ENCODE measurements around the gene CHMP4A. TPM values are rescaled to one million over a fixed set of nuclear protein-coding genes. Genes with fewer than 3 reads are reported as not detected.

CHMP4A gene
- total RNA-seq, 1 donor from 2014 or later: 34.3 TPM

DNA sequence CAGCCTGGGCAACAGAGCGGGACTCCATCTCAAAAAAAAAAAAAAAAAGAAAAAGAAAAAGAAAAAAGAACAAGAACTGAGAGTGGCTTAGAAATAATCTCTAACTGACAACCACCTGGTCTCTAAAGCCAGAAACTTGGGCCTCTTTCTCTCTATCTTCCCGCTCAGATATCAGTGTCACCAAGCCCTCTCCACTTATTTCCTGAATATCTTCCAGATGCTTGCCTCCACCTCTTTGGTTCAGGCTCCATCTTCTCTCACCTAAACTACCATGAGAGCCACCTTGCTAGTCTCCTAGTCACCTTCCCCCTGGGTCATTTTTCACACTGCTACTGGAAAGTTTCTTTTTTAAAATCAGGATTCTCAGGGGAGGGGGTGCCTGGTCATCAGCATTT, 16.2 kb downstream of the CHMP4A start:
- H3K4me3 Mint-ChIP-seq (ENCODE audit: unreplicated experiment): peak overlapping the region; percentile 83
- H3K27me3 Mint-ChIP-seq (ENCODE audit: unreplicated experiment): peaks cover 21% of the 10 kb centered on the region

DNA sequence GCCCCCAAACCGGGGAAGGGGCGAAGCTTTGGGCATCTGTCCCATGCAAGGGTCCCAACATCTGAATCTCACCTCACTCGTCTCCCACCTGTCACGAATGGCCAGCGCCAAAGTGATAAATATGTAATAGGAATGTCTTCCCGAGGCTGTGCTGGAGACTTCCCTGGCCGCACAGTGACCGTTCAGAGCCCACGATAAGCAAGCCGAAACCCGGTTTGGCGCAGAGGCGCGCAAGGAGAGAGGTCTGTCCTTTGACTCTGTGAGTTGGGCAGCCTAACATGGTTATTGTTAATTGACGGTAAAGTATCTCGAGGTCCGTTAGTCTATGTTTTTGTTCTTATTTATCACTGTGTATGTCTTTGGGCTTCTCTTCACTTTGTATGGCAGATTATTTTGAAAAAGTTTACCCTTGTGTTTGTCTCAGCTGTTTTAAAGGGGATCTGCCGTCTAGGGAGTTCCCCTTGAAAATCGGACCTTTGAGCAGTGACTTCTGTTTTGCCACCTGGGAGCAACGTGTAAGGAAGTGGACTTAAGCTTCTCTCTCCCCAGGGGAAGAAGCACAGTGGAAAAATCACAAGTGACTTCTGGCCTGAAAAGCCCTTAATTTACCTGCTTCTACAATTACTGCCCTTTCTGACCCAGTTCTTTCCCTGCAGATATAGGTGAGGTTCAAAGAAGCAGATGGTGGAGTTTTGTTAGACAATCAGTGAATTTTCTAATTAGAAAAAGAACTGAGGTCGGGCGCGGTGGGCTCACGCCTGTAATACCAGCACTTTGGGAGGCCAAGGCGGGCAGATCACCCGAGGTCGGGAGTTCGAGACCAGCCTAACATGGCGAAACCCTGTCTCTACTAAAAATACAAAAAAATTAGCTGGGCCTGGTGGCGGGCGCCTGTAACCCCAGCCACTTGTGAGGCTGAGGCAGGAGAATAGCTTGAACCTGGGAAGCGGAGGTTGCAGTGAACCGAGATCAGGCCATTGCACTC, 16.9 kb downstream of the CHMP4A start:
- H3K9me3 Mint-ChIP-seq (ENCODE audit: unreplicated experiment): no peaks in the 10 kb centered on the region
- peak overlapping the region; percentile 98 for H3K27ac Mint-ChIP-seq (ENCODE audit: unreplicated experiment)
- H3K27me3 Mint-ChIP-seq (ENCODE audit: unreplicated experiment): peaks cover 21% of the 10 kb centered on the region
- DNase-seq (ENCODE audit: low spot score): no peak
- peaks cover 35% of the 10 kb centered on the region for H3K36me3 Mint-ChIP-seq (ENCODE audit: low read depth, unreplicated experiment)
- TF ChIP-seq, protein P1, sequence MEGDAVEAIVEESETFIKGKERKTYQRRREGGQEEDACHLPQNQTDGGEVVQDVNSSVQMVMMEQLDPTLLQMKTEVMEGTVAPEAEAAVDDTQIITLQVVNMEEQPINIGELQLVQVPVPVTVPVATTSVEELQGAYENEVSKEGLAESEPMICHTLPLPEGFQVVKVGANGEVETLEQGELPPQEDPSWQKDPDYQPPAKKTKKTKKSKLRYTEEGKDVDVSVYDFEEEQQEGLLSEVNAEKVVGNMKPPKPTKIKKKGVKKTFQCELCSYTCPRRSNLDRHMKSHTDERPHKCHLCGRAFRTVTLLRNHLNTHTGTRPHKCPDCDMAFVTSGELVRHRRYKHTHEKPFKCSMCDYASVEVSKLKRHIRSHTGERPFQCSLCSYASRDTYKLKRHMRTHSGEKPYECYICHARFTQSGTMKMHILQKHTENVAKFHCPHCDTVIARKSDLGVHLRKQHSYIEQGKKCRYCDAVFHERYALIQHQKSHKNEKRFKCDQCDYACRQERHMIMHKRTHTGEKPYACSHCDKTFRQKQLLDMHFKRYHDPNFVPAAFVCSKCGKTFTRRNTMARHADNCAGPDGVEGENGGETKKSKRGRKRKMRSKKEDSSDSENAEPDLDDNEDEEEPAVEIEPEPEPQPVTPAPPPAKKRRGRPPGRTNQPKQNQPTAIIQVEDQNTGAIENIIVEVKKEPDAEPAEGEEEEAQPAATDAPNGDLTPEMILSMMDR (IDR thresholded peaks at IDR 0.05; ENCODE audit: unreplicated experiment): no peak
- H3K4me1 Mint-ChIP-seq (ENCODE audit: unreplicated experiment): peaks cover 24% of the 10 kb centered on the region
- H3K4me3 Mint-ChIP-seq (ENCODE audit: unreplicated experiment): peak overlapping the region; percentile 97

More for the DNA sequence above, 16.2 kb downstream of the CHMP4A start:
- peak overlapping the region; percentile 82 for H3K27ac Mint-ChIP-seq (ENCODE audit: unreplicated experiment)
- H3K9me3 Mint-ChIP-seq (ENCODE audit: unreplicated experiment): no peaks in the 10 kb centered on the region
- H3K36me3 Mint-ChIP-seq (ENCODE audit: low read depth, unreplicated experiment): peaks cover 36% of the 10 kb centered on the region
- DNase-seq (ENCODE audit: low spot score): no peak
- H3K4me1 Mint-ChIP-seq (ENCODE audit: unreplicated experiment): peaks cover 24% of the 10 kb centered on the region
- TF ChIP-seq, protein P1 (IDR thresholded peaks at IDR 0.05; ENCODE audit: unreplicated experiment): no peak

DNA sequence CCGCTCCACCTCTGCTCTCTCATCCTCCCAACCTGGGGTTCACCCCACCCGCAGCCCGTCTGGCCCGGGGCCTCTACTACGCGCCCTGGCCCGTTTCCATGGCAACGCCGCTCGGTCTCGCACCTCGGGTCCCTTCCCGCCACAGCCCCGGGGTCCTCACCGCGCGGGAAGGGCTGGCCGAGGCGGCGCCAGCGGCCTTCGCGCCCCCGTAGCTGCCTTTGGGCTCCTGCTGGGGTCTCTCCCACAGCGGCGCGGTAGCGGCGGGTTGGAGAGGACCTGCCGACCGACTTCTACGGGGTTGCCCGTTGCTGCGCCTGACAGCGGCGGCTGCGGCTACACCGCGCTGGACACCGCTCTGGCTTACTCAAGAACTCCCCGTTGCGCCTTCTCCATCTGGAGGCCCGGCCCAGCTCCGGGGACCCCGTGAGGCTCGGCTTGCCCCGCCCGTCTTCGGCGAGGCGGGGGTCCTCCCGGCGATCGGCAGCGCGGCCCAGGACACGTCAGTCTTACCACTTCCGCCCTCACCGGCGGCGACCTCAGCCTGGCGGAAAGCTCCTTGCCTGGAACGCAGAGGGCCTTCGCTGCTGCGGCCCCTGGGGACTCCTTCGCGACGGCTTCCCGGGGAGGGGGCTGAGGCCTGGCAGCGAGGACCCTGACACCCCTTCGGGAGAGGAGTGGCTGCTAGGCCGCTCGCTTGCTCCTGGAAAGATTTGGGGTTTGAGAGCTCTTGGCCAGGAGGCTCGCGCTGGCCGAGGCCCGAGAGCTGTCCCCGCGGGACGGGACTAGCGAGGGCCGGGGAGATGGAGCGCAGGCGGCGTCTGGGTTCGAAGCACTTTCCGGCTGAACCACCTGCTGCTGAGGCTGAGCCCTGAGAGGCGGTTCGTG, 17.9 kb downstream of the CHMP4A start, which contains the start of gene TM9SF1:
TM9SF1 (minus strand) TSS at position 256 of the 885 bp plus-strand sequence. CDS start 422 bp downstream, outside the sequence.
- peaks cover 24% of the 10 kb centered on the region for H3K4me1 Mint-ChIP-seq (ENCODE audit: unreplicated experiment)
- peak; percentile 77 for DNase-seq (ENCODE audit: low spot score)
- peaks cover 33% of the 10 kb centered on the region for H3K36me3 Mint-ChIP-seq (ENCODE audit: low read depth, unreplicated experiment)
- H3K4me3 Mint-ChIP-seq (ENCODE audit: unreplicated experiment): peak within 1 kb of the TSS; percentile 97
- peaks cover 21% of the 10 kb centered on the region for H3K27me3 Mint-ChIP-seq (ENCODE audit: unreplicated experiment)
- TF ChIP-seq, protein P1 (IDR thresholded peaks at IDR 0.05; ENCODE audit: unreplicated experiment): no peak
- no peaks in the 10 kb centered on the region for H3K9me3 Mint-ChIP-seq (ENCODE audit: unreplicated experiment)
- peak within 1 kb of the TSS; percentile 98 for H3K27ac Mint-ChIP-seq (ENCODE audit: unreplicated experiment)

DNA sequence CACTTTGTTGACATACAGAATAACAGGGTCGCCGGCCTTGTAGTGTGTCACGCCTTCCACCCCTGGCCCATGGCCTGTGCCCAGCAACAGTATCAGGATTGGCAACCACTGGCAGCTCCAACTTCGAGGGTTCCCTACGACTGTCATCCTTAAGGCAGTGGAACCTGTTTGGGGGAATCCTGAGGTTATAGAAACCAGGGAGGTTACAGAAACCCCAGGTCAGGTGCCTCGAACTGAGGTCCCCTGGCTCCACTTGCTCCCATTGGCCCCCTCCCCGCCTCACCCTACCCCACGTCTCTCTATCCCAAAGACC, 18.5 kb downstream of the CHMP4A start:
- H3K4me3 Mint-ChIP-seq (ENCODE audit: unreplicated experiment): peak overlapping the region; percentile 92
- peaks cover 22% of the 10 kb centered on the region for H3K27me3 Mint-ChIP-seq (ENCODE audit: unreplicated experiment)
- peaks cover 24% of the 10 kb centered on the region for H3K4me1 Mint-ChIP-seq (ENCODE audit: unreplicated experiment)
- H3K36me3 Mint-ChIP-seq (ENCODE audit: low read depth, unreplicated experiment): peaks cover 36% of the 10 kb centered on the region
- H3K27ac Mint-ChIP-seq (ENCODE audit: unreplicated experiment): peak overlapping the region; percentile 73
- H3K9me3 Mint-ChIP-seq (ENCODE audit: unreplicated experiment): no peaks in the 10 kb centered on the region
- TF ChIP-seq, protein P1 (IDR thresholded peaks at IDR 0.05; ENCODE audit: unreplicated experiment): no peak
- DNase-seq (ENCODE audit: low spot score): no peak
